ENCODE measurements around the gene ANKRD44. TPM values are rescaled to one million over a fixed set of nuclear protein-coding genes. Genes with fewer than 3 reads are reported as not detected.

Gene ANKRD44
- total and polyA plus RNA-seq, 2 of the 8 experiments (the other 6 are each of a cell fraction or from before 2014, with no cell fraction given), result 1.2 to 1.3 TPM

GRCh38 chr2:197135806-197136205 is 174.8 kb downstream of the ANKRD44 start (continued):
- TF ChIP-seq RNF2 (IDR thresholded peaks at IDR 0.05; ENCODE audit: borderline replicate concordance, low read depth, low read length, missing control alignments, poor library complexity, severe bottlenecking) (no peak), NANOG (IDR thresholded peaks at IDR 0.05; ENCODE audit: insufficient read depth, low read depth, low read length, poor library complexity, severe bottlenecking) (no peak), TCF12 (IDR thresholded peaks at IDR 0.05; ENCODE audit: low read depth, low read length) (no peak), CBX8 (IDR thresholded peaks at IDR 0.05; ENCODE audit: borderline replicate concordance, low read depth, low read length) (no peak), ATF3 (IDR thresholded peaks at IDR 0.05; ENCODE audit: insufficient read depth, low read depth, low read length) (no peak), TEAD4 (IDR thresholded peaks at IDR 0.05; ENCODE audit: low read depth, low read length) (no peak), TAF1 (IDR thresholded peaks at IDR 0.05; ENCODE audit: low read depth, low read length) (no peak)

All from H1 (cell line).